HTR-8/SVneo (cell line): ENCODE data around the gene TEDC1.

Experiments
- DNase-seq: peaks from one replicate; pipeline ENCODE4 v3.0.0; 2011; ENCODE audit warnings: low spot score, mixed read lengths; ENCODE audit not compliant: insufficient read length
- FAIRE-seq: peaks from 2 replicates; lab custom pipeline; 2011; peaks lifted over from hg19 to GRCh38; lab: Jason Lieb, UNC

Gene TEDC1

GRCh38 chr14:105490572-105491365 is at the start of gene TEDC1:
Gene TEDC1, plus strand, starts transcription at chr14:105491246. Its CDS starts 130 bp downstream, at chr14:105491376.
- DNase-seq: peak; percentile 98
- peak; percentile 98 for FAIRE-seq

- DNase-seq (no peak), FAIRE-seq (no peak)
Observed at GRCh38 chr14:105442125-105442524, 48.9 kb upstream of the TEDC1 start.

GRCh38 chr14:105442834-105443233 is 48.2 kb upstream of the TEDC1 start:
- DNase-seq: no peak
- peak; percentile 13 for FAIRE-seq

- FAIRE-seq (no peak), DNase-seq (no peak)
Observed at GRCh38 chr14:105444859-105445258, 46.2 kb upstream of the TEDC1 start.

- FAIRE-seq: no peak
- no peak for DNase-seq
Observed at GRCh38 chr14:105445290-105445689, 45.8 kb upstream of the TEDC1 start.

GRCh38 chr14:105445901-105446845 is 44.9 kb upstream of the TEDC1 start:
- FAIRE-seq (no peak), DNase-seq (no peak)

- no peak for DNase-seq
- no peak for FAIRE-seq
Observed at GRCh38 chr14:105446971-105447370, 44.1 kb upstream of the TEDC1 start.

- FAIRE-seq: no peak
- no peak for DNase-seq
Observed at GRCh38 chr14:105447651-105448640, 43.1 kb upstream of the TEDC1 start.

GRCh38 chr14:105448706-105449111 is 42.3 kb upstream of the TEDC1 start:
- DNase-seq: peak; percentile 61
- no peak for FAIRE-seq

GRCh38 chr14:105449276-105450122 is 41.5 kb upstream of the TEDC1 start:
- DNase-seq (no peak), FAIRE-seq (no peak)

GRCh38 chr14:105450123-105450505 is 40.9 kb upstream of the TEDC1 start:
- no peak for DNase-seq
- no peak for FAIRE-seq

- no peak for DNase-seq
- FAIRE-seq: no peak
Observed at GRCh38 chr14:105450864-105451720, 40.0 kb upstream of the TEDC1 start.

GRCh38 chr14:105452963-105453362 is 38.1 kb upstream of the TEDC1 start:
- FAIRE-seq (no peak), DNase-seq (no peak)

GRCh38 chr14:105453847-105454246 is 37.2 kb upstream of the TEDC1 start:
- DNase-seq (no peak), FAIRE-seq (no peak)

GRCh38 chr14:105455086-105455640 is 35.9 kb upstream of the TEDC1 start:
- DNase-seq: no peak
- no peak for FAIRE-seq

GRCh38 chr14:105455766-105456660 is 35.0 kb upstream of the TEDC1 start:
- no peak for FAIRE-seq
- no peak for DNase-seq
